HG02610 (cell line): ENCODE results near the gene SEMA3G.

Experiments used
- ATAC-seq: cut with Tn5 transposase; IDR thresholded peaks from one replicate; pipeline ENCODE4 v1.9.1; 2021; ENCODE audit warnings: mild to moderate bottlenecking, moderate library complexity; ENCODE audit not compliant: unreplicated experiment

SEMA3G gene

GRCh38 chr3:52396907-52397591 lies 47.9 kb downstream of the SEMA3G start:
- ATAC-seq: no peak

GRCh38 chr3:52396011-52396906 lies 48.6 kb downstream of the SEMA3G start:
- ATAC-seq: no peak

GRCh38 chr3:52395503-52395865 lies 49.4 kb downstream of the SEMA3G start:
- ATAC-seq: no peak

GRCh38 chr3:52394751-52395502 lies 50.0 kb downstream of the SEMA3G start:
- ATAC-seq: no peak

GRCh38 chr3:52393959-52394670 lies 50.8 kb downstream of the SEMA3G start:
- ATAC-seq: no peak

- no peak for ATAC-seq
Observed at GRCh38 chr3:52393131-52393807, 51.6 kb downstream of the SEMA3G start.

GRCh38 chr3:52392216-52392930 lies 52.5 kb downstream of the SEMA3G start:
- ATAC-seq: no peak

GRCh38 chr3:52391096-52391495 lies 53.8 kb downstream of the SEMA3G start:
- no peak for ATAC-seq

- no peak for ATAC-seq
Observed at GRCh38 chr3:52388933-52389332, 56.0 kb downstream of the SEMA3G start.

- ATAC-seq: no peak
Observed at GRCh38 chr3:52388348-52388821, 56.5 kb downstream of the SEMA3G start.

GRCh38 chr3:52387481-52387880 lies 57.4 kb downstream of the SEMA3G start:
- ATAC-seq: no peak

- no peak for ATAC-seq
Observed at GRCh38 chr3:52385157-52385556, 59.7 kb downstream of the SEMA3G start.

GRCh38 chr3:52384019-52384761 lies 60.7 kb downstream of the SEMA3G start:
- no peak for ATAC-seq

GRCh38 chr3:52383446-52383845 lies 61.5 kb downstream of the SEMA3G start:
- ATAC-seq: no peak
